Measurements from ENCODE around the gene SCYL1. TPM values are rescaled to one million over a fixed set of nuclear protein-coding genes. Genes with fewer than 3 reads are reported as not detected.

Gene SCYL1
- total RNA-seq, 1 experiment from 2014 or later = 57.8 TPM

DNA sequence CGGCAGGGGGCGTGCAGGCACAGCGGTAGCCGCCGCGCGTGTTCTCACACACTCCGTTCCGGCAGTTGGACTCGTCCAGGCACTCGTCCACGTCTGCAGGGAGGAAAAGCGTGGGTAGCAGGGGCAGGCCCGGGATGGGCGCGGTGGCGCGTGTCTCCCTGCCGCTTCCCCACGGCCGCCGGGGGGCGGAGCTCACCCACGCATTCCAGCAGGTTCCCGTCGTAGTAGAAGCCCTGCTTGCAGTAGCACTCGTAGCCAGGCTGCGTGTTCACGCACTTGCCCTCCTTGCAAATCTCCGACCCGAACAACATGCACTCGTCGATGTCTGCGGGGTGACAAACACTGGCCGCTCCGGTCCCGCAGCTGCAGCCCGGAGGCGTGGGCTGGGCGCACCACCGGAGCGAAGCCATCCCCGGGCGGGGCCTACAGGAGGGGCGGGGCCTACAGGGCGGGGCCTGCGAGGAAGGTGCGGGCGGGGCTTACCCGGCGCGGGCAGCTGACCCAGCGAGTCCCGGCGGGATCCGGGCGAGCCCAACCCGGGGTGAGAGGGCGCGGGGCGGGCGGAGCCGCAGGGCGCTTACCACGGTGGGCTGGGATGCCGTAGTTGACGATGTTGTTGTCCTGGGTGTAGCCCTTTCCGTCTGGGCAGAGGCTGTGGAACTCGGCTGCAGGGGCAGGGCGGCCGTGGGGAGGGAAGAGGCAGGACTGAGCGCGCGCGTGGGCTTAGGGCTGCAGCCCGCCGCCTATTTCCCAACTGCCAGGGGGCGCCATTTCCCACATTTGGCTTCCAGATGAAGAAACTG lies 15.6 kb downstream of the SCYL1 start:
- in situ Hi-C loops (cut with HindIII; ENCODE audit: low pct_unique_long_range_greater_than_20kb, low sequenced_read_pairs) = no loop called here
- peak; percentile 83 for DNase-seq (ENCODE audit: low read depth, low spot score)

DNA sequence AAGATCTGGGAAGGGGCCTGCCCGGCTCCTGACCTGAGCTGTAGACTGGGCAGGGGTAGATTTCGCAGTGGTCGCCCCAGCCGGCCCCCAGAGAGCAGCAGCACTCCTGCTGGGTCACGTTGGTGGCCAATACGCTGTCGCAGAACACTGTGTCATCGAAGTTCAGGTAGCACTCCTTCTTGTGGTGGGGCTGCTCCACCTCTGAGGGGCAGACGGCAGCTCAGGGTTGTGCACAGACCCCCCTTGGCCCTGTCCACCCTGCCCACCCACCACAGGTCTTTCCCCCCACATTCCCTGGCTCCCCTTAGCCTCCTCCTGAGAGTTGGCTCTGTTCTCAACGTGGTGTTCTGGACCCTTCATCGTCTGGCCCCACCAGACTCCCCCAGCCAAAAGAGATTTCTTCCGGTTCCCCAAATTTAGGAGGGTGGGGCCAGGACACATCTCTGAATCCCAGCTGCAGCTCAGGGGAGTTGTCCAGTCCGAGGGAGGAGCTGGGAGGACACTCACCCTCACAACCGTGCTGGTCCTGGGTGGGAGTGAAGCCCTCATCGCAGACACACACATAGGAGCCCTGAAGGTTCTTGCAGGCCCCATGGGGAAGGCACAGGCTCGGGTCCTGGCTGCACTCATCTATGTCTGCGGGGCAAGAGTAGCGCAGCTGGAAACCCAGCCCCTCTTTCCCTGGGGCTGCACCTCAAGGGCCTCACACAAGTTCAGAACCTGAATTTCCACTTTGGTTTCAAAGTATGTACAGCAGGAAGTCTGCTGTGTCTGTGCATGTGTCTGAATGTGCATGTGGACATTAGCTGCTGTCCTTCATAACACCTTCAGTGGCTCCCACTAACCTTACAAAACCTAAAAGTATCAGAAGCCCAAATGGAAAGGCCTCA lies 16.5 kb downstream of the SCYL1 start:
- in situ Hi-C loops (cut with HindIII; ENCODE audit: low pct_unique_long_range_greater_than_20kb, low sequenced_read_pairs) = no loop called here
- DNase-seq (ENCODE audit: low read depth, low spot score) = no peak

DNA sequence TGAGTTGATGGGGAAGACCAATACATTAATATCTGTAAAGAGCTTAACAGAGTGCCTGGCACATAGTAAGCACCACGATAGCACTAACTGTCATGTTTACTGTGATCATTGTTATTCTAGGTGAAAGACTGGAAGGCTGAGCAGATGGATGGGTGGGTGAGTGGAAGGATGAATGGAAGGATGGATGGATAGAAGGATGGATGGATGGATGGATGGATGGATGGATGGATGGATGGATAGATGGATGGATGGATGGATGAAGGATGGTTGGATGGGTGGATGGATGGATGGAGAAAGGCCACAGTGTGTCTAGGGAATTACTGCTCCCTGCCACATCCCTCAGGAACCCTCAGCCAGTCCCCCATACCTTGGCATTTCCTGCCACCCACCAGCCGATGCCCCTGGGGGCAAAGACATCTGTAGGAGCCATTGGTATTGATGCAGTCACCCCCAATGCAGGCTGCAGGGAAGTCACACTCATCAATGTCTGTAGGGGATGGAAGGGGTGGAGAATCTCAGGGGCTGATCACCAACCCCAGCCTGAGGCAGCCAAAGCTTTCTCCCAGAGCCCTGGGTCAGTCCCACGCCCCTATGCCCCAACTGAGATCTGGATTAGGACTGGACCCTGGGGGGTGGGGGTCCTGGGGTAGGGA lies 18.0 kb downstream of the SCYL1 start:
- DNase-seq (ENCODE audit: low read depth, low spot score) = no peak
- in situ Hi-C loops (cut with HindIII; ENCODE audit: low pct_unique_long_range_greater_than_20kb, low sequenced_read_pairs) = no loop called here

DNA sequence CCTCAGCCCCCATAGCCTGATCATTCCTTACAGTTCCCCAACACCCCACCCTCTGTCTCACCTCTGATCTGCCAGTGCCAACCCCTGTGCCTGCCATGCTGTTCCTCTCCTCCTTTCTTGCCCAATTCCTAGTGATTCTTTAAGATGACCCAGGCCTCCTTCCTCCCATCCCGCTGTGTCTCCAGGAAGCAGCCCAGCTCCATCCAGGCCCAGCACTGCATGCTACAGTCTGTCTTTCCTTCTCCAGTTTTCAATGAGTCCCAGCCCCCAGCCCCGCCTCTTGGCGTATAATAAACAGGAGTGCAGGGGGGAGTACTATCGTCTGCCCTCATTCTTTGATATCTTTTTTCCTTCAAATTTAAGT lies 21.0 kb downstream of the SCYL1 start:
- in situ Hi-C loops (cut with HindIII; ENCODE audit: low pct_unique_long_range_greater_than_20kb, low sequenced_read_pairs) = no loop called here
- no peak for DNase-seq (ENCODE audit: low read depth, low spot score)

DNA sequence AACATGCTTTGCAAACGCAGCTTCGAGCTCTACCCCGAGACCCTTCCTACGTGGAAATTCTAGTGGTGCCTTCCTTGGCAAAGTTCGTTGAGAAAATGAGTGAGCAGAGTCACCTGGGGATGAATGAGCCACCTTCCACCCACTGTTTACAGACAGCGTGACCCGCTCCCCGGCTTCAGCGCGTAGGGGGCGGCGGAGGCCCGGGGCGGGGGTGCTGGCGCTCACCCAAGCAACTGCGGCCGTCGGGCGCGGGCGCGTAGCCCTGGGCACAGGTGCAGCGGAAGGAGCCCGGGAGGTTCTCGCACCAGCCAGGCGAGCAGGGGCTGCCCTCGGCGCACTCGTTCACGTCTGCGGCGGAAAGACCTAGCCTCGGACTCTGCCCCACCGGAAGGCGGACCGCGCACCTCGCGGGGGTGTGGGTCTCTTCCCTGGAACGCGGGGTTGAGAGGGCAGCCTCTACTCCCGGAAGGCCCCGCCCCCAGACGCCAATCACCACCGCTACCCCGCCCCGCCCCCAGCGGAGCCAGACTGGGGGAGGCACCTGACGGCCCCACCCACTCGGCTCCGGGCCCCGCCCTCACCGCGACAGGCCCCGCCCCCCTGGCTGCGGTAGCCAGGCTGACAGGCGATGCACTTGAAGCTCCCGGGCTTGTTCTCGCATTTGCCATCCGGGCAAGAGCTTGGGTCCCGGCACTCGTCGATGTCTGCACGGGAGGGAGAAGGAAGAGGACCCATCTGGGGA lies 21.5 kb downstream of the SCYL1 start:
- DNase-seq (ENCODE audit: low read depth, low spot score) = peak; percentile 48
- in situ Hi-C loops (cut with HindIII; ENCODE audit: low pct_unique_long_range_greater_than_20kb, low sequenced_read_pairs) = no loop called here

DNA sequence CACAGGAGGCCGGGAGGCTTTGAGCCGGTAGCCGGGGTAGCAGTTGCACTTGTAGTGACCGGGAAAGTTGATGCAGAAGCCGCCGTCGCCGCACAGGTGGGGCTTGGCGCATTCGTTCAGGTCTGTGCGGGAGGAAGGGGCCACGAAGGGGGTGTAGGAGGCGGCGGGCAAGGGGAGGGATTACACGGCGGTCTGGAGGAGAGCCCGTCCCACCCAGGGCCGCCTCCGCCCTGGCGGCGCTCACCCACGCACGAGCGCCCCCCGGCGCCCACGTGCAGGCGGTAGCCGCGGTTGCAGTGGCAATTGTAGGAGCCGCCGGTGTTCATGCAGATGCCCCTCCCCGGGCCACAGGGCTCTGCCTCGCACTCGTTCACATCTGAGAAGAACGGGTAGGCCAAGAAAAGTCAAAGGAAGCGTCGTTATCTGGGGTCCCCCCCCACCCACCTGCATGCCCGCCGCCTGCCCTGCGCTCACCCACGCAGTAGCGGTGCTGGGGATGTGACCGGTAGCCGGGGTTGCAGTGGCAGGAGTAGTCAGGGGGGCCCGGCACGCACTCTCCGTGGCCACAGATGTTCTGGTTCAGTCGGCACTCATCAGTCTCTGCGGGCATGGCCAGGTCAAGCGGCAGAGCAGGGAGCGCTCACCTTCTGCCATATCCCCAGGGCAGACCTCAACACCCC lies 22.7 kb downstream of the SCYL1 start:
- in situ Hi-C loops (cut with HindIII; ENCODE audit: low pct_unique_long_range_greater_than_20kb, low sequenced_read_pairs) = no loop called here
- no peak for DNase-seq (ENCODE audit: low read depth, low spot score)

DNA sequence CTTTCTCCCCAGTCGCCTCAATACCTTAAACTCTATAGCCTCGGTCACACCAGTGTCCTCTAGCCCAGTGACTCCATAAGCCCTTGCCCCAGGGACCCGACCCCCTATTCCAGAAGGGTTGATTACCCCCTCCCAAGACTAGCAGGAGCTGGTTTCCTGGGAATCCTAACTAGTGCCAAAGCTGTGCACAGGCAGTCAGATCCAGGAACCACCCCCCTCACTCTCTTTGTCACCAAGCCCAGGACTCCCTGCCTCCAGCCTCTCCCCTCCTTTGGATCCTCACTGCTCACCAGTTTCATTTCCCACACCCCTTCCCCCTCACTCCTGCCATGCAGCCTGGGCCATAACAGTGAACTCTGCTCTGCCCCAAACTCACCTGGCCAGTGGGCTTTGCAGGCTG lies 23.5 kb downstream of the SCYL1 start:
- in situ Hi-C loops (cut with HindIII; ENCODE audit: low pct_unique_long_range_greater_than_20kb, low sequenced_read_pairs) = no loop called here

DNA sequence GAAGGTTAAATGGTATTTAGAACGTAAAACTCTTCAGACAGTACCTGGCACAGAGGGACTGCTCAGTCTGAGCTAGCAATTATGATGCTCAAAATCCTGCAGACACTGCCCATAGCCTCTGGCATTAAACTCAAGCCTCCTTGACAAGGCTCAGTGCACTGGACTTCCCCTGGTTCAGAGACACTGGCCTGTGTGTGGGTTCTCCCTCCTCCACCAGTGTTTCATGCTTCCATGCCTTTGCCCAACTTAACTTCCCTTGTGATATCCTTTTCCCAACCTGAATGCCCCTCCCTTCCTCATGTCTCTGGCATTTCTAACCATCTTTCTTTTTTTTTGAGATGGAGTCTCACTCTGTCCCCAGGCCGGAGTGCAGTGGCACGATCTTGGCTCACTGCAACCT lies 24.2 kb downstream of the SCYL1 start:
- no peak for DNase-seq (ENCODE audit: low read depth, low spot score)
- in situ Hi-C loops (cut with HindIII; ENCODE audit: low pct_unique_long_range_greater_than_20kb, low sequenced_read_pairs) = no loop called here

More for the DNA sequence above, 23.5 kb downstream of the SCYL1 start:
- DNase-seq (ENCODE audit: low read depth, low spot score) = no peak

DNA sequence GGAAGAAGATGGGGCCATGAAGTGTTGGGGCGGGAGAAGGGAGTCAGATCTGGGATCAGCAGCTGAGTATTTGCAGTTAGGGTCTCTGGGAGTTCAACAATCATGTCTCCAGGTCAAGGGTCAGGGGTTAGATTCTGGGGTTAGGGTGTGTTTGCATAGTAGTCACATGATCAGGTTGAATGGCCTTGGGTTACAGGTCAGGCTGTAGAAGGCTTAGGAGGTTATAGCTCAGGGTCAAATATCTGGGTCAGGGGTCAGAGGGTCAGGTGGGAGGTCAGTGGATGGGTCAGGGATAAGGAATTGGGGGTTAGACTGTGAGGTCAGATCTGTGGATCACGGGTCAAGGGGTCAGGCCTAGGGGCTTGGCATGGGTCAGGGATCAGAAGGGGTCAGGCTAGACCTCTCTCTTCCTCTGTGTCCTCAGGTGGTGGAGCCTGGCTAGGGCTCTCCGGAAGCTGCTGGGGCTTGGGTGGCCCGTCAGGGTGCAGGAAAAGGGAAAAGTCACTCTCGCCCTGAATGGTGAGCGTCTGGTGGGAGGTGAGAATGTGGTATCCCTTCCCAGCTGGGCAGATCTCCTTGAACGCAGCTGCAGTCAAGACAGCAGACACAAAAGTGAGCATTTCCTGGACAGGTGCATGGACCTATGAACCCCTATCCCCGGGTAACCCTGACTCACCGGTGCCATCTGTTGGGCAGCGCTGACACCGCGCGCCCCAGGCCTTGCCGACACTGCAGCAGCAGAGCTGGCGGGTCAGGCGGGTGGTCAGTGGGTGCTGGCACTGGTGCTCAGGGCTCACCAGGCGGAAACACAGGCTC lies 26.9 kb downstream of the SCYL1 start:
- in situ Hi-C loops (cut with HindIII; ENCODE audit: low pct_unique_long_range_greater_than_20kb, low sequenced_read_pairs) = no loop called here
- peak; percentile 43 for DNase-seq (ENCODE audit: low read depth, low spot score)

DNA sequence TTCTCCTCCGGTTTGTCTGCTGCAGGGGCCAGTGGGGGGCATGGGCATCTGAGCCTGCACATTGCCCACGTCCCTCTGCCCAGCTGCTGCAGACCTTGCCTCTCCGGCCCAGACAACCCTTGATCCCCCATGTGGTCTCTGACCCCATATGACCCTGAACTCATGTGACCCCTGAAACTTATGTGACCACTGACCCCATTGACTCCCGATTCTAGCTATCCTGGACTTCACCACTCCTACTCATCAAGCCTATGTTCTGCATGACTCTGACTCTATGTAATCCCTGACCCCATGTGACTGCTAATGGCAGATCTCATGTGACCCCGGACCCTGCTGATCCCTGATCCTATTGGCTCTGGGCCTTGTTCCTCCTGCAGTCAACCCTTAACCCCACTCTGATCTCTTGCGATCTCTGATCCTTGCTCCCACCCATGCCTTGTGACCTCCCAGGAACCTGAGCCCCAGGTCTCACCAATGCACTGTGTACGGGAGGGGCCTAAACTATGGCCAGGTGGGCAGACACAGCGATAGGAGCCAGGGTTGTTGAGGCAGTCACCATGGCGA lies 27.6 kb downstream of the SCYL1 start:
- peak; percentile 32 for DNase-seq (ENCODE audit: low read depth, low spot score)
- in situ Hi-C loops (cut with HindIII; ENCODE audit: low pct_unique_long_range_greater_than_20kb, low sequenced_read_pairs) = no loop called here

DNA sequence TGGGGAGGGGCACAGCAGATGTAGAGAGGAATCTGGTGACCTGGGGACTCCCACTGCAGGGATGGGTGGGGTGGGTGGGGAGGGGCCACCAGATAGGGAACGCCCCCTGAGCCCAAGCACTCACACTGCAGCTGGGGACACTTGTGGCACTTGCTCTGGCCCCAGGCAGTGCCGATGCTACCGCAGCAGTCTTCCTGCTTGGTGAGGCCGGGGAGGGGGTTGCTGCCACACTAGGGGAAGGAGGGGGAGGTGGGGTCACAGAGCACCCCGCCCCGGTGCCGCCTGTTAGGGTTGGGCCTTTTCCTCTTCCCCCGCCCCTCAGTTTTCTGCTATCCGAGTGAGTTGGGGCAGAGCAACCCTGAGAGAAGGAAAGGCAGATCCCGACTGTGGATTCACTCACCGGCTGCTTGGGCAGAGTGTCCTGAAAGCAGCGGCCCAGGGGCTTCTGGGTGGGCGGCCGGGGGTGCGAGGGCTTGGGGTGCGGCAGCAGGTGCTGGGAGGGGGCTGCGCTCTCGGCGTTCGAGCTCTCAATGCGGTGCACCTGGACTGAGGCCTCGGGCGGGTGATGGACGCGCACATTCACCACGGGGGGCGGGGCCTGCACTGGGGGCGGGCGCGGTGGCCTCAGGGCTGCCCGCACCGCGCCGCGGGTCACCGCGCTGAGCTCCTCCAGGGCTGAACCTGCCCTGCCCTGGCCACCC lies 28.6 kb downstream of the SCYL1 start:
- DNase-seq (ENCODE audit: low read depth, low spot score) = no peak
- in situ Hi-C loops (cut with HindIII; ENCODE audit: low pct_unique_long_range_greater_than_20kb, low sequenced_read_pairs) = no loop called here

DNA sequence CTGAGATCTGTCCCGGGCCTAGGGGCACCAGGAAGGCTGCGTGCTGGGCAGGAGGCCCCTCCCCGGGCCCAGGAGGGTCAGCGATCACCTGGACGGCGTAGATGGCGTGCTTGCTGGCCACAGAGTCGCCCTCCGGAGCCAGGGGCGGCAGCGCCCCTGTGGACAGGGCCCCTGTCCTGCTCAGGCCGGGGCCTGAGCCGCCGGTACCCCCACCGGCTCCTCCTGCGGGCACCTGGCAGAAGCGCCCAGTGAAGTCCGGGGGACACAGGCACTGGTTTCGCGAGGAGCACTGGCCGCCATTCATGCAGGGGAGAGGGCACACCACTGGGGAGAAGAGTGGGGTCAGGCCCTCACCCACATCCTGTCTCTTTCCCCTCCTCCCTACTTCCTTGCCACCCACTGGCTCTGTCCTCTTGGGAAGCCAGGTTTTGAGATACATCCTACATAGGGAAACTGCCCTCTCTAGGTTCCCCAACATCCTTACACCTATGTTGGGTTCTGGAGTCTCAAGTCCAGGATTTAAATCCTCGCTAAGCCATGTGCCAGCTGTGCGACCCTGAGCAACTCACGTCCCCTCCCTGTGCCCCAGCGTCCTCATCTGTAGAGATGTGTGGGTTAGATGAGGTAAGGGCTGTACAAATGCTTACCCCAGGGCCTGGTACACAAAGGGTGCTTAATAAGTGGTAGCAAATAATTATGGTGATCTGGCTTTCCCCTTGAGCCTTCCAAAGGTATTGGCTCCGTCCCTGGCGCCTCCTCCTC lies 29.4 kb downstream of the SCYL1 start:
- DNase-seq (ENCODE audit: low read depth, low spot score) = no peak
- in situ Hi-C loops (cut with HindIII; ENCODE audit: low pct_unique_long_range_greater_than_20kb, low sequenced_read_pairs) = no loop called here

DNA sequence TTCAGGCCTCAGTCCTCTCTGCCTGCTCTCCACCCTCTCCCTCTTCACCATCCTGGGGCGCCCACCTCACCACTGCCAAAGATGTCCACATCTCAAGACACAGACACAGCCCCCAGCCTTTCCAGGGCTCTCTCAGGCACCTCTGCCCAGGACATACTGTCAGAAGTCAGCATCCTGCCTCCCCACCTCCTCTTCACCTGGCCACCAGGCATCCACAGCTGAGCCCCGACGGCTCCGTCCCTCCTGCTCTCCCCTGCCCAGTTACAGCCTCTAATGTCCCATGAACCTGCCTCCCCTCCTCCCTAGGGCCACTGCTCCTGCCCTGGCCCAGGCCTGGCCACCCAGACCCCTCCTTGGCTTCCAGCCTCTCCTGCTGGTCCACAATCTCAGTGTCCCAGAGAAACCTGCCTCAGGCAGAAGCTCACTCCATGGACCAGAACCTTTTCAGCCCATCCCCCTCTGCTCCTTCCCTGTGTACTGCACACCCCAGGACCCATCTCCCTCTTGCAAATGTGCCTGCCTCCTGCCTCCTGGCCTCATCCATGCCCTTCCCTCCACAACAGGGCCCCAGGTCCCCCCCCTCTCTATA lies 30.1 kb downstream of the SCYL1 start:
- in situ Hi-C loops (cut with HindIII; ENCODE audit: low pct_unique_long_range_greater_than_20kb, low sequenced_read_pairs) = no loop called here
- no peak for DNase-seq (ENCODE audit: low read depth, low spot score)

DNA sequence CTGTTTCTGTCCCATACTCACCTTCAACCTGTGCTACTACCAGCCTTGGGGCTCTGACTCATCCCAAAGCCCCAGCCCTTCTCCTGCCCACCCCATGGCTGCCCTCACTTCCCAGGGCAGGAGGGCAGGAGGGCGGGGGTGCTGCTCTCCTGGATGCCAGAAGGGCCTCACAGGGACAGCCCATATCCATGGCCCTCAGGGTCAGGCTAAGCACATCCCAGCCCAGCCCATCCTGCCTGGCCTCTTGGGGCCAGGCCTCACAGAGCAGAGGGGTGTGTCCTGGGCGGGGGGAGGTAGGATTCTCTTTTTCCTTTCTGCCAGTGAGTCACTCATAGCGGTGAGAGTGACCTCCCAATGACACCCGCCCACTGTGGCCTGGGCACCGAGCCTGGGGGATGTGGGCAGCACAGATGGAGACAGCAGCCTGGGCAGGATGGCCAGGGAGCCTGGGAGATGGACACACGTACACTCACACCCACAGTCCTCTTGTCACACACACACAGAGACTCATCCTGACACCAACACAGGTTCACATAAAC lies 30.9 kb downstream of the SCYL1 start:
- in situ Hi-C loops (cut with HindIII; ENCODE audit: low pct_unique_long_range_greater_than_20kb, low sequenced_read_pairs) = no loop called here
- DNase-seq (ENCODE audit: low read depth, low spot score) = no peak
